Measurements from ENCODE around the gene PACC1. TPM values are rescaled to one million over a fixed set of nuclear protein-coding genes. Genes with fewer than 3 reads are reported as not detected.
"Not testable (repeated sequence)": the region's sequence is repeated elsewhere in the genome, so short reads cannot be mapped to it uniquely, and the experiment has no call there.

The PACC1 gene
- total RNA-seq, 1 donor from 2014 or later, result 18.6 TPM

DNA sequence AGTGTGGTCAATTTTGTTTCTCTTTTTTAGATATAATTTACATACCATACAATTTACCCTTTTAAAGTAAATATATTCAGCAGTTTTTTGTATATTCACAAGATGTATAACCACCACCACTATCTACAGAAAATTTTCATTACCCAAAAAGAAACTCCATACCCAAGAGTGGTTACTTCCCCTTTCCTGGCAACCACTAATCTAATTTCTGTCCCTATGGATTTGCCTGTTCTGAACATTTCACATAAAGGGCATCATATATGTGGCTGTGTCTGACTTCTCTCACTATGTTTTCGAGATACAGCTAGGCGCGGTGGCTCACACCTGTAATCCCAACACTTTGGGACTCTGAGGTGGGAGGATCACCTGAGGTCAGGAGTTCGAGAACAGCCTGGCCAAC is 13.6 kb downstream of the PACC1 start:
- no peak overlapping the region for H3K4me3 Mint-ChIP-seq
- H3K4me1 Mint-ChIP-seq, result no peaks in the 10 kb centered on the region
- no peaks in the 10 kb centered on the region for H3K27me3 Mint-ChIP-seq (ENCODE audit: low read depth)
- TF ChIP-seq, protein P1, sequence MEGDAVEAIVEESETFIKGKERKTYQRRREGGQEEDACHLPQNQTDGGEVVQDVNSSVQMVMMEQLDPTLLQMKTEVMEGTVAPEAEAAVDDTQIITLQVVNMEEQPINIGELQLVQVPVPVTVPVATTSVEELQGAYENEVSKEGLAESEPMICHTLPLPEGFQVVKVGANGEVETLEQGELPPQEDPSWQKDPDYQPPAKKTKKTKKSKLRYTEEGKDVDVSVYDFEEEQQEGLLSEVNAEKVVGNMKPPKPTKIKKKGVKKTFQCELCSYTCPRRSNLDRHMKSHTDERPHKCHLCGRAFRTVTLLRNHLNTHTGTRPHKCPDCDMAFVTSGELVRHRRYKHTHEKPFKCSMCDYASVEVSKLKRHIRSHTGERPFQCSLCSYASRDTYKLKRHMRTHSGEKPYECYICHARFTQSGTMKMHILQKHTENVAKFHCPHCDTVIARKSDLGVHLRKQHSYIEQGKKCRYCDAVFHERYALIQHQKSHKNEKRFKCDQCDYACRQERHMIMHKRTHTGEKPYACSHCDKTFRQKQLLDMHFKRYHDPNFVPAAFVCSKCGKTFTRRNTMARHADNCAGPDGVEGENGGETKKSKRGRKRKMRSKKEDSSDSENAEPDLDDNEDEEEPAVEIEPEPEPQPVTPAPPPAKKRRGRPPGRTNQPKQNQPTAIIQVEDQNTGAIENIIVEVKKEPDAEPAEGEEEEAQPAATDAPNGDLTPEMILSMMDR (IDR thresholded peaks at IDR 0.05; ENCODE audit: unreplicated experiment), result no peak
- no peak overlapping the region for H3K27ac Mint-ChIP-seq
- H3K36me3 Mint-ChIP-seq, result peaks cover 61% of the 10 kb centered on the region
- peaks cover 25% of the 10 kb centered on the region for H3K9me3 Mint-ChIP-seq
- DNase-seq (ENCODE audit: low spot score in 2 of 2, unreplicated experiment in 2 of 2), result no peak

DNA sequence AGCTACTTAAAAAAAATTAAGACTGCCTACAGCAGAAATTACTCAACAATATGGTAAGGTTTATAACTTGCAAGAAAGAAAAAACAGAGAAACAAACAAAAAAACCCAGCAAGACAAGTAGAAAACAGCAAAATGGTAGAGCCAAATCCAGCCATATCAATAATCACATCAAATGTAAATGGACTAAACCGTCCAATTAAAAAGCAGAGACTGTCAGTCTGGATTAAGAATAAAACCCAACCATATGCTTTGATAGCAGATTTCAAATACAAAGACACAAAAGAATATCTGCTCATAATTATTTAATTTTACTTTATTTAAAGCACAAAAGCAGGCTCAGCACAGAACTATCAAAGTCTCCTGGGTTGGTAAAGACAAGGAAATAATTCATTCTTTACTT is 17.5 kb downstream of the PACC1 start:
- H3K9me3 Mint-ChIP-seq, result peaks cover 33% of the 10 kb centered on the region
- TF ChIP-seq, protein P1 (IDR thresholded peaks at IDR 0.05; ENCODE audit: unreplicated experiment), result no peak
- no peaks in the 10 kb centered on the region for H3K27me3 Mint-ChIP-seq (ENCODE audit: low read depth)
- no peaks in the 10 kb centered on the region for H3K4me1 Mint-ChIP-seq
- DNase-seq (ENCODE audit: low spot score in 2 of 2, unreplicated experiment in 2 of 2), result no peak
- H3K4me3 Mint-ChIP-seq, result no peak overlapping the region
- H3K27ac Mint-ChIP-seq, result no peak overlapping the region
- peaks cover 55% of the 10 kb centered on the region for H3K36me3 Mint-ChIP-seq

DNA sequence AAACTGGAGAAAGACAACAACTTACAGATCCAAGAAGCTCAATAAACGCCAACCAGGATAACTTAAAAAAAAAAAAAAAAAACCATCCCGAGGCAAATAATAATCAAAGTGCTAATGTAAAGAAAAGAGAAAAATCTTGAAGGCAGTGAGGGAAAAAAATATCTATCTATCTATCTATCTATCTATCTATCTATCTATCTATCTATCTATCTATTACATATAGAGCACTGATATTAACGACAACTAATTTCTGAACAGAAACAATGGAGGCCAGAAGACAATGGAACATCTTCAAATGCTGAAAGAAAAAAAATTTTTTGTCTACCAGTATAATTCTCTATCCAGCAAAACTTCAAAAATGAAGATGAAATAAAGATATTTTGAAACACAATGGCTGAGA is 18.0 kb downstream of the PACC1 start:
- H3K36me3 Mint-ChIP-seq, result peaks cover 58% of the 10 kb centered on the region
- no peaks in the 10 kb centered on the region for H3K27me3 Mint-ChIP-seq (ENCODE audit: low read depth)
- no peak overlapping the region for H3K4me3 Mint-ChIP-seq
- no peak overlapping the region for H3K27ac Mint-ChIP-seq
- no peaks in the 10 kb centered on the region for H3K4me1 Mint-ChIP-seq
- TF ChIP-seq, protein P1 (IDR thresholded peaks at IDR 0.05; ENCODE audit: unreplicated experiment), result no peak
- DNase-seq (ENCODE audit: low spot score in 2 of 2, unreplicated experiment in 2 of 2), result no peak
- H3K9me3 Mint-ChIP-seq, result peaks cover 37% of the 10 kb centered on the region

DNA sequence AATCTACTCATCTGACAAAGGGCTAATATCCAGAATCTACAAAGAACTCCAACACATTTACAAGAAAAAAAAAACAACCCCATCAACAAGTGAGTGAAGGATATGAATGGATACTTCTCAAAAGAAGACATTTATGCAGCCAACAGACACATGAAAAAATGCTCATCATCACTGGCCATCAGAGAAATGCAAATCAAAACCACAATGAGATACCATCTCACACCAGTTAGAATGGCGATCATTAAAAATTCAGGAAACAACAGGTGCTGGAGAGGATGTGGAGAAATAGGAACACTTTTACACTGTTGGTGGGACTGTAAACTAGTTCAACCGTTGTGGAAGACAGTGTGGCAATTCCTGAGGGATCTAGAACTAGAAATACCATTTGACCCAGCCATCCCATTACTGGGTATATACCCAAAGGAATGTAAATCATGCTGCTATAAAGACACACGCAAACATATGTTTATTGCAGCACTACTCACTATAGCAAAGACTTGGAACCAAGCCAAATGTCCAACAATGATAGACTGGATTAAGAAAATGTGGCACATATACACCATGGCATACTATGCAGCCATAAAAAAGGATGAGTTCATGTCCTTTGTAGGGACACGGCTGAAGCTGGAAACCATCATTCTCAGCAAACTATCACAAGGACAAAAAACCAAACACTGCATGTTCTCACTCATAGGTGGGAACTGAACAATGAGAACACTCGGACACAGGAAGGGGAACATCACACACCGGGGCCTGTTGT is 18.8 kb downstream of the PACC1 start:
- Mint-ChIP-seq H3K36me3 (peaks cover 66% of the 10 kb centered on the region), H3K9me3 (peaks cover 41% of the 10 kb centered on the region)
- H3K27me3 Mint-ChIP-seq (ENCODE audit: low read depth); H3K4me1 Mint-ChIP-seq; H3K4me3 Mint-ChIP-seq; DNase-seq (ENCODE audit: low spot score in 2 of 2, unreplicated experiment in 2 of 2); H3K27ac Mint-ChIP-seq: not testable (repeated sequence)

DNA sequence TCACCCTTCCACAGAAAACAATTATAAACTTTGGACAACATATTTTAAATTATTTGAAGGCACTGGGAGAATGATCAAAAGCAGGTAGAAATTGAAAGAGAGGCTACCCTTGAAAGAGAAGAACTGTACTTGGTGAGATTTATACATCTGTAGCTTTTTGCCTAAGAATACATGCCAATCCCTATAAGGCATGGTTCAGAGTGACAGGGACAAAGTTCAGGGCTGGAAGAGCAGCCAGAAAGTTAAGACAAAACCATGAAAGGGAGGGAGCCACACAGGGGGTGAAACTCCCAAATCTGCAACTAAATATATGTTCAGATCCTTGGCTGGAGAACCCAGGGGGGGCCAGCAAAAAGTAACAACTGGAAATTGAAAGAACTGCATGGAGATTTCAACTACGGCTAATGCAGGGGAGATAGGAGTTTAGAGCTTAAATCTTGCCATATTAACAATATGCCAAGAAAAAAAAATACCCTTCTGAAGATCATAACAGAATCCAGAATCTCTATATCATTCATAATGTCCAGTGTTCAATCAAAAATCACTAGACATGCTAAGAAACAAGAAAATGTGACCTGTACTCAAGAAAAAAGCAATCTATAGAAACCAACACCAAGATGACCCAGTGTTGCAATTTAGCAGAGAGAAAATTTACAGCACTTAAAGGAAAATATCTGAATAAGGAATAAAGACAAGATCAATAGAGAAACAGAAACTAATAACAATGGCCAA is 25.5 kb downstream of the PACC1 start:
- no peaks in the 10 kb centered on the region for H3K27me3 Mint-ChIP-seq (ENCODE audit: low read depth)
- TF ChIP-seq, protein P1 (IDR thresholded peaks at IDR 0.05; ENCODE audit: unreplicated experiment), result no peak
- H3K36me3 Mint-ChIP-seq, result peaks cover 61% of the 10 kb centered on the region
- no peak overlapping the region for H3K4me3 Mint-ChIP-seq
- no peak overlapping the region for H3K27ac Mint-ChIP-seq
- no peak for DNase-seq (ENCODE audit: low spot score in 2 of 2, unreplicated experiment in 2 of 2)
- H3K9me3 Mint-ChIP-seq, result peaks cover 28% of the 10 kb centered on the region
- no peaks in the 10 kb centered on the region for H3K4me1 Mint-ChIP-seq

DNA sequence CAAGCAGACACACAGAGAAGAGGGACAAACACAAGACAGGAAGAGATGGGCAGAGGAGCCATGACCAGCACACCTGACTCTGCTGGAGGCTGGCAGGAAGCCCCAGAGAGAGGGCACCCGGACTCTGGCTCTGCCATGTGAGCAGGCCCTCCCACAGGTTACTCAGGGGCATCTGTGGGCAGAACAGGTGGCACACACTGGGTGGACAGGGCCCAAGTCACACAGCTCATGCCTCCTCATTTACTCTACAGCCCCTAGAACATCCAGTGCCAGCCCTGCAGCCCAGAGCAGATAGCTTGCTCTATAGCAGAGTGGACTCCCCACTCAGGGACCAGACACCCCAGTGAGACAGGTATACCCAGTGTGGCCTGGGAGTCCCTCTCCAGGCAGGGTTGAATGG is 28.7 kb downstream of the PACC1 start:
- Mint-ChIP-seq H3K27ac (no peak overlapping the region), H3K36me3 (peaks cover 46% of the 10 kb centered on the region), H3K9me3 (peaks cover 13% of the 10 kb centered on the region), H3K4me1 (no peaks in the 10 kb centered on the region), H3K4me3 (no peak overlapping the region), H3K27me3 (ENCODE audit: low read depth) (no peaks in the 10 kb centered on the region)
- TF ChIP-seq, protein P1 (IDR thresholded peaks at IDR 0.05; ENCODE audit: unreplicated experiment), result no peak
- no peak for DNase-seq (ENCODE audit: low spot score in 2 of 2, unreplicated experiment in 2 of 2)
